A549 (cell line): ENCODE results near the gene ZNF423. TPM values are rescaled to one million over a fixed set of nuclear protein-coding genes. Genes with fewer than 3 reads are reported as not detected.

Experiments
- ATAC-seq, 2 experiments: fragments of 200-7000 bp in 1 of 2; fragments of >200 bp in 1 of 2; cut with Nextera tagmentation in 1 of 2; cut with Tn5 transposase in 1 of 2; 3 replicates each; pipeline versions ENCODE4 v1.8.0 to v1.9.1; 2018 to 2020; ENCODE audit warnings: mild to moderate bottlenecking in 1 of 2, moderate library complexity in 1 of 2
- CTCF ChIA-PET: fragments of 300-600 bp; sonication (Branson Sonifier 250); formaldehyde crosslinking; extraction: SDS; loops from one replicate; lab custom pipeline; 2021; ENCODE audit warnings: antibody characterized with exemption, inconsistent platforms; lab: Yijun Ruan, JAX
- POLR2A ChIA-PET: fragments of 350-600 bp; formaldehyde crosslinking; extraction: SDS; loops from one replicate; lab custom pipeline; 2021; ENCODE audit warnings: antibody characterized with exemption, inconsistent platforms; lab: Yijun Ruan, JAX
- DNase-seq, 2 experiments: peaks; one replicate each; pipeline versions ENCODE4 v3.0.0 to v3.0.0-alpha.2; 2011 to 2016; ENCODE audit warnings: low read depth in 1 of 2, low spot score in 1 of 2
- FAIRE-seq: peaks from 2 replicates; lab custom pipeline; 2011; peaks lifted over from hg19 to GRCh38; lab: Jason Lieb, UNC
- H3K27ac ChIP-seq, 2 experiments: fragments of >200 bp; sonication (Bioruptor Twin); formaldehyde crosslinking; 3 replicates each; pipeline ENCODE4 v1.5.1; 2016 to 2017
- H3K4me1 ChIP-seq: fragments of >200 bp; sonication (Bioruptor Twin); formaldehyde crosslinking; 3 replicates; pipeline ENCODE4 v1.6.1; 2016
- H3K4me2 ChIP-seq: fragments of >200 bp; sonication (Bioruptor Twin); formaldehyde crosslinking; 3 replicates; pipeline ENCODE4 v1.6.1; 2016
- H3K4me3 ChIP-seq: fragments of >200 bp; sonication (Bioruptor Twin); formaldehyde crosslinking; 3 replicates; pipeline ENCODE4 v1.5.1; 2016
- H3K9me3 ChIP-seq: fragments of >200 bp; sonication (Bioruptor Twin); formaldehyde crosslinking; 3 replicates; pipeline ENCODE4 v1.6.1; 2016
- CEBPB ChIP-seq, 2 experiments: fragments of >200 bp in 1 of 2; sonication (Bioruptor Twin) in 1 of 2; formaldehyde crosslinking in 1 of 2; IDR thresholded peaks; 2 replicates each; pipeline ENCODE4 v1.6.1; 2012 to 2016
- EHMT2 ChIP-seq: fragments of 200-600 bp; sonication (generic); IDR thresholded peaks from 2 replicates; pipeline ENCODE4 v1.6.1; 2016; ENCODE audit warnings: antibody characterized with exemption, low read depth, mild to moderate bottlenecking, moderate library complexity
- HES2 ChIP-seq: fragments of >200 bp; sonication (Bioruptor Twin); formaldehyde crosslinking; IDR thresholded peaks from 2 replicates; pipeline ENCODE4 v1.6.1; 2016
- HMGXB4 ChIP-seq: fragments of 250-450 bp; sonication (Bioruptor Pico); IDR thresholded peaks from 2 replicates; pipeline ENCODE4 v1.5.0; 2021; ENCODE audit warnings: mild to moderate bottlenecking, moderate library complexity, borderline replicate concordance
- HOXB5 ChIP-seq: fragments of 250-450 bp; sonication (Bioruptor Pico); IDR thresholded peaks from 2 replicates; pipeline ENCODE4 v1.5.0; 2020; ENCODE audit warnings: mild to moderate bottlenecking, moderate library complexity
- JUN ChIP-seq, 2 experiments: fragments of >200 bp; sonication (Bioruptor Twin); formaldehyde crosslinking; IDR thresholded peaks; 2 replicates in 1 of 2; 3 replicates in 1 of 2; pipeline ENCODE4 v1.6.1; 2016 to 2017
- NPAS2 ChIP-seq: fragments of 250-450 bp; sonication (Bioruptor Pico); IDR thresholded peaks from 2 replicates; pipeline ENCODE4 v1.8.0; 2022; ENCODE audit warnings: mild to moderate bottlenecking, moderate library complexity, borderline replicate concordance
- PBX3 ChIP-seq: IDR thresholded peaks from 2 replicates; pipeline ENCODE4 v1.6.1; 2012
- RCOR1 ChIP-seq: fragments of 150-350 bp; IDR thresholded peaks from 2 replicates; pipeline ENCODE4 v1.6.1; 2014; ENCODE audit warnings: antibody characterized with exemption, low read length, low read depth
- REST ChIP-seq: fragments of 200-600 bp; sonication (generic); IDR thresholded peaks from 2 replicates; pipeline ENCODE4 v1.6.1; 2016; ENCODE audit warnings: antibody characterized with exemption, mild to moderate bottlenecking, moderate library complexity
- SMC3 ChIP-seq: fragments of >200 bp; sonication (Bioruptor Twin); formaldehyde crosslinking; IDR thresholded peaks from 3 replicates; pipeline ENCODE4 v1.6.1; 2018; ENCODE audit warnings: inconsistent platforms
- SREBF2 ChIP-seq: fragments of 450-650 bp; IDR thresholded peaks from 2 replicates; pipeline ENCODE4 v1.6.1; 2014; ENCODE audit warnings: mild to moderate bottlenecking, moderate library complexity
- ZC3H11A ChIP-seq: fragments of 450-650 bp; IDR thresholded peaks from 2 replicates; pipeline ENCODE4 v1.6.1; 2014; ENCODE audit warnings: antibody characterized with exemption, mild to moderate bottlenecking
- ZSCAN20 ChIP-seq: fragments of 250-450 bp; sonication (Bioruptor Pico); IDR thresholded peaks from 2 replicates; pipeline ENCODE4 v1.8.0; 2022; ENCODE audit warnings: mild to moderate bottlenecking, moderate library complexity
- WGBS: methylation state at CpG from one replicate; pipeline ENCODE4 v1.1.6; 2017; ENCODE audit errors: missing lambda C conversion rate; 5-methylcytosine and 5-hydroxymethylcytosine counted together
- polyA plus RNA-seq, 4 experiments: library from polyadenylated mRNA; depleted of rRNA in 3 of 4; stranded (reverse); fragments of >200 nt; fragmentation: RNase III in 1 of 4; extraction: RNeasy Plus Mini Kit Qiagen cat#74134 plus additional on column Dnase treatment in 1 of 4; gene quantifications; 2 replicates in 3 of 4; 3 replicates in 1 of 4; pipeline ENCODE4 v1.2.3, GENCODE V29; 2011 to 2017

ZNF423 gene
- polyA plus RNA-seq, 2 of the 4 experiments (the other 2 are of a cell fraction): 0.04 to 0.10 TPM

GRCh38 chr16:49747654-49748053, 108.3 kb downstream of the ZNF423 start:
- Histone ChIP-seq H3K4me1 (no peaks in the 10 kb centered on the region), H3K4me2 (no peak overlapping the region), H3K4me3 (no peak overlapping the region), H3K27ac (no peak overlapping the region), H3K9me3 (no peaks in the 10 kb centered on the region)
- ChIA-PET CTCF (interaction anchor here (1.2 kb wide), 1 partner anchor 8 kb away, joined by 3 read pairs; no protein-coding TSS in a partner anchor), POLR2A (no interaction called here)
- DNase-seq (no peak), ATAC-seq (no peak), FAIRE-seq (no peak)
- TF ChIP-seq RCOR1 (no peak), ZC3H11A (no peak), HMGXB4 (CRISPR knock-in tag) (no peak), REST (no peak), EHMT2 (no peak), HES2 (no peak)
- WGBS: 36% methylated on average over 3 of the region's 3 CpGs

GRCh38 chr16:49746545-49746944, 109.4 kb downstream of the ZNF423 start:
- FAIRE-seq (no peak), ATAC-seq (no peak), DNase-seq (no peak)
- WGBS: 20% methylated on average over 13 of the region's 13 CpGs
- TF ChIP-seq HOXB5: no peak
- H3K4me1 ChIP-seq: no peaks in the 10 kb centered on the region
- H3K4me3 ChIP-seq: no peak overlapping the region
- H3K9me3 ChIP-seq: no peaks in the 10 kb centered on the region
- ChIA-PET CTCF (interaction anchor here (0.6 to 1.2 kb wide), 2 partner anchors 8 to 9 kb away, joined by 3 read pairs; no protein-coding TSS in a partner anchor), POLR2A (no interaction called here)
- no peak overlapping the region for H3K27ac ChIP-seq
- no peak overlapping the region for H3K4me2 ChIP-seq

- ChIA-PET POLR2A (no interaction called here), CTCF (interaction anchor here (1.1 to 1.6 kb wide), 2 partner anchors 76 to 111 kb away, joined by 3 read pairs; partner anchors contain the start of gene ZNF423)
- Histone ChIP-seq H3K9me3 (no peaks in the 10 kb centered on the region), H3K4me3 (no peak overlapping the region), H3K4me2 (no peak overlapping the region), H3K4me1 (no peaks in the 10 kb centered on the region), H3K27ac (no peak overlapping the region)
- FAIRE-seq (no peak), ATAC-seq (no peak), DNase-seq (no peak)
- no peak for TF ChIP-seq NPAS2 (CRISPR knock-in tag)
- TF ChIP-seq JUN (IDR thresholded peaks at IDR 0.05): no peak
- no peak for TF ChIP-seq SMC3
- TF ChIP-seq SREBF2: no peak
- TF ChIP-seq CEBPB (IDR thresholded peaks at IDR 0.05): no peak
- no peak for TF ChIP-seq ZSCAN20 (CRISPR knock-in tag)
- TF ChIP-seq PBX3: no peak
- WGBS: 63% methylated on average over 11 of the region's 11 CpGs
These were observed 110.6 kb downstream of the ZNF423 start for GRCh38 chr16:49745311-49745747.
